Uterus (tissue), 4 donors: ENCODE measurements around the gene ZNF516. TPM values are rescaled to one million over a fixed set of nuclear protein-coding genes. Genes with fewer than 3 reads are reported as not detected.

ENCODE experiments used
- DNase-seq, 2 donors: peaks; one replicate each; pipeline ENCODE4 v3.0.0-alpha.2; 2019 to 2020
- H3K27ac ChIP-seq, 2 donors: fragments of 200-600 bp; sonication (generic); 1 replicate in 1 of 2; 2 replicates in 1 of 2; pipeline ENCODE4 v1.5.1; 2016 to 2018
- H3K27me3 ChIP-seq, 2 donors: fragments of 200-600 bp; sonication (generic); one replicate each; pipeline ENCODE4 v1.5.1; 2018 to 2019; ENCODE audit warnings: control low read depth in 1 of 2
- H3K36me3 ChIP-seq, 2 donors: fragments of 200-600 bp; sonication (generic); one replicate each; pipeline ENCODE4 v1.5.1; 2019; ENCODE audit warnings: control low read depth in 1 of 2
- H3K4me1 ChIP-seq, 2 donors: fragments of 200-600 bp; sonication (generic); one replicate each; pipeline ENCODE4 v1.5.1; 2018 to 2019; ENCODE audit warnings: control low read depth in 1 of 2
- H3K4me3 ChIP-seq, 2 donors: fragments of 200-600 bp; sonication (generic); 1 replicate in 1 of 2; 2 replicates in 1 of 2; pipeline ENCODE4 v1.5.1; 2018 to 2019; ENCODE audit warnings: mild to moderate bottlenecking in 1 of 2
- H3K9me3 ChIP-seq, 2 donors: fragments of 200-600 bp; sonication (generic); one replicate each; pipeline ENCODE4 v1.5.1; 2019; ENCODE audit warnings: control low read depth in 1 of 2
- CTCF ChIP-seq, 4 experiments: fragments of 200-600 bp in 2 of 4; fragments of 450-650 bp in 2 of 4; sonication (generic) in 2 of 4; IDR thresholded peaks; one replicate each; pipeline ENCODE4 v1.5.1; 2016 to 2019; ENCODE audit warnings: antibody characterized with exemption in 4 of 4, mild to moderate bottlenecking in 2 of 4, moderate library complexity in 1 of 4
- POLR2A ChIP-seq, 2 donors: fragments of 450-650 bp; IDR thresholded peaks; one replicate each; pipeline ENCODE4 v1.6.1; 2016; ENCODE audit warnings: antibody characterized with exemption in 2 of 2, mild to moderate bottlenecking in 1 of 2, moderate library complexity in 1 of 2
- intact Hi-C: fragments of 100-400 bp; cut with DNase I; formaldehyde crosslinking; loops from one replicate; pipeline ENCODE4 v1.15.1; 2023; ENCODE audit warnings: low total_unique reads
- total RNA-seq, 4 donors: library from RNA; depleted of rRNA in 3 of 4; stranded (reverse); fragments of >200 nt in 3 of 4; gene quantifications; one replicate each; pipeline versions ENCODE4 v1.1.0 to v1.2.4, GENCODE V29; 2014 to 2023
- donor health status: DM: yes; HTN: yes; CAD: no.

The ZNF516 gene
- total RNA-seq, 4 donors from 2014 or later: 29.4 to 177 (median 65.7) TPM

- no peaks in the 10 kb centered on the region for H3K27me3 ChIP-seq
- no peaks in the 10 kb centered on the region for H3K36me3 ChIP-seq
- intact Hi-C loops: no loop called here
- no peak overlapping the region for H3K4me3 ChIP-seq
- H3K9me3 ChIP-seq: no peaks in the 10 kb centered on the region
- peak; percentile 11 to 14 for DNase-seq
- H3K27ac ChIP-seq: peak overlapping the region; percentile 12 to 31
- peaks cover 0 to 16% of the 10 kb centered on the region in 2 donors for H3K4me1 ChIP-seq
- TF ChIP-seq CTCF (IDR thresholded peaks at IDR 0.05): no peak
- TF ChIP-seq POLR2A (IDR thresholded peaks at IDR 0.05): no peak
These were observed 110.0 kb downstream of the ZNF516 start for GRCh38 chr18:76384861-76385680.

GRCh38 chr18:76384114-76384790 is 110.8 kb downstream of the ZNF516 start:
- Histone ChIP-seq H3K27me3 (no peaks in the 10 kb centered on the region), H3K36me3 (no peaks in the 10 kb centered on the region), H3K4me3 (no peak overlapping the region), H3K27ac (peak overlapping the region; percentile 22 to 31), H3K4me1 (peaks cover 0 to 16% of the 10 kb centered on the region in 2 donors), H3K9me3 (no peaks in the 10 kb centered on the region)
- intact Hi-C loops: no loop called here
- no peak for TF ChIP-seq CTCF (IDR thresholded peaks at IDR 0.05)
- TF ChIP-seq POLR2A (IDR thresholded peaks at IDR 0.05): no peak
- peak; percentile 11 to 18 for DNase-seq

GRCh38 chr18:76383636-76384035 is 111.4 kb downstream of the ZNF516 start:
- no peaks in the 10 kb centered on the region for H3K27me3 ChIP-seq
- no peaks in the 10 kb centered on the region for H3K9me3 ChIP-seq
- TF ChIP-seq POLR2A (IDR thresholded peaks at IDR 0.05) (no peak), CTCF (IDR thresholded peaks at IDR 0.05) (no peak)
- H3K27ac ChIP-seq: peak overlapping the region; percentile 22 to 25
- intact Hi-C loops: no loop called here
- no peak overlapping the region for H3K4me3 ChIP-seq
- peaks cover 0 to 16% of the 10 kb centered on the region in 2 donors for H3K4me1 ChIP-seq
- H3K36me3 ChIP-seq: no peaks in the 10 kb centered on the region
- peak in 1 of 2 donors; percentile 13 for DNase-seq

- peak overlapping the region; percentile 22 to 25 for H3K27ac ChIP-seq
- DNase-seq: peak; percentile 16 to 27
- H3K9me3 ChIP-seq: no peaks in the 10 kb centered on the region
- TF ChIP-seq POLR2A (IDR thresholded peaks at IDR 0.05) (no peak), CTCF (IDR thresholded peaks at IDR 0.05) (no peak)
- no peak overlapping the region for H3K4me3 ChIP-seq
- H3K36me3 ChIP-seq: no peaks in the 10 kb centered on the region
- intact Hi-C loops: no loop called here
- no peaks in the 10 kb centered on the region for H3K27me3 ChIP-seq
- peaks cover 0 to 16% of the 10 kb centered on the region in 2 donors for H3K4me1 ChIP-seq
These were observed 112.8 kb downstream of the ZNF516 start for GRCh38 chr18:76382275-76382674.
